ENCODE results near the gene SYVN1.

Gene SYVN1

GRCh38 chr11:65103476-65103875, 30.8 kb downstream of the SYVN1 start:
- TF ChIP-seq CTCF (IDR thresholded peaks at IDR 0.05), result no peak
- intact Hi-C loops (cut with DNase I; ENCODE audit: low total_unique reads), result no loop called here
- Histone ChIP-seq H3K36me3 (peaks cover 13 to 26% (median 25%) of the 10 kb centered on the region in 3 donors), H3K27me3 (no peaks in the 10 kb centered on the region), H3K4me3 (no peak overlapping the region), H3K27ac (no peak overlapping the region), H3K9me3 (no peaks in the 10 kb centered on the region), H3K4me1 (peaks cover 0 to 26% (median 16%) of the 10 kb centered on the region in 4 donors)
- no peak for DNase-seq

- TF ChIP-seq CTCF (IDR thresholded peaks at IDR 0.05), result no peak
- peak overlapping the region in 1 of 2 donors; percentile 55 for H3K27ac ChIP-seq
Measured at GRCh38 chr11:65102142-65103095, 31.9 kb downstream of the SYVN1 start.

GRCh38 chr11:65100674-65101350, 33.5 kb downstream of the SYVN1 start:
- Histone ChIP-seq H3K4me1 (peaks cover 0 to 39% (median 30%) of the 10 kb centered on the region in 4 donors), H3K9me3 (no peaks in the 10 kb centered on the region), H3K4me3 (no peak overlapping the region), H3K27ac (no peak overlapping the region), H3K36me3 (peaks cover 5 to 13% (median 9%) of the 10 kb centered on the region in 3 donors), H3K27me3 (no peaks in the 10 kb centered on the region)
- no peak for TF ChIP-seq CTCF (IDR thresholded peaks at IDR 0.05)
- intact Hi-C loops (cut with DNase I; ENCODE audit: low total_unique reads), result no loop called here
- no peak for DNase-seq

More at GRCh38 chr11:65102142-65103095, 31.9 kb downstream of the SYVN1 start:
- H3K4me1 ChIP-seq, result peaks cover 0 to 30% (median 21%) of the 10 kb centered on the region in 4 donors
- intact Hi-C loops (cut with DNase I; ENCODE audit: low total_unique reads), result no loop called here
- peaks cover 5 to 19% (median 16%) of the 10 kb centered on the region in 3 donors for H3K36me3 ChIP-seq
- H3K9me3 ChIP-seq, result no peaks in the 10 kb centered on the region
- H3K4me3 ChIP-seq, result no peak overlapping the region
- no peaks in the 10 kb centered on the region for H3K27me3 ChIP-seq
- no peak for DNase-seq

- H3K27me3 ChIP-seq, result no peaks in the 10 kb centered on the region
- TF ChIP-seq CTCF (IDR thresholded peaks at IDR 0.05), result no peak
- intact Hi-C loops (cut with DNase I; ENCODE audit: low total_unique reads), result no loop called here
Measured at GRCh38 chr11:65096926-65097325, 37.4 kb downstream of the SYVN1 start.

GRCh38 chr11:65095974-65096806, 38.1 kb downstream of the SYVN1 start, which contains the start of gene VPS51:
Gene VPS51, plus strand, starts transcription at chr11:65096214. Its CDS starts 37 bp downstream, at chr11:65096251.
- H3K27me3 ChIP-seq, result no peaks in the 10 kb centered on the region
- peak in 1 of 2 experiments; percentile 27 for TF ChIP-seq CTCF (IDR thresholded peaks at IDR 0.05)
- H3K4me3 ChIP-seq, result peak within 1 kb of the TSS; percentile 81 to 97
- H3K27ac ChIP-seq, result peak within 1 kb of the TSS; percentile 89 to 93
- intact Hi-C loops (cut with DNase I; ENCODE audit: low total_unique reads), result no loop called here
- peaks cover 0 to 13% (median 5%) of the 10 kb centered on the region in 3 donors for H3K36me3 ChIP-seq
- H3K9me3 ChIP-seq, result no peaks in the 10 kb centered on the region
- H3K4me1 ChIP-seq, result peaks cover 0 to 24% (median 14%) of the 10 kb centered on the region in 4 donors
- DNase-seq, result peak; percentile 91 to 92

More at GRCh38 chr11:65096926-65097325, 37.4 kb downstream of the SYVN1 start:
- Histone ChIP-seq H3K36me3 (peaks cover 0 to 13% (median 5%) of the 10 kb centered on the region in 3 donors), H3K4me3 (peak overlapping the region; percentile 81 to 97), H3K27ac (peak overlapping the region; percentile 89 to 93), H3K9me3 (no peaks in the 10 kb centered on the region), H3K4me1 (peaks cover 0 to 30% (median 20%) of the 10 kb centered on the region in 4 donors)
- DNase-seq, result no peak
